Measurements from ENCODE around the gene TNNT3.

TNNT3 gene

GRCh38 chr11:1931341-1932104, 12.0 kb downstream of the TNNT3 start:
- H3K9me3 Mint-ChIP-seq, result no peaks in the 10 kb centered on the region

GRCh38 chr11:1932105-1932480, 12.6 kb downstream of the TNNT3 start:
- Mint-ChIP-seq H3K36me3 (ENCODE audit: low read depth) (no peaks in the 10 kb centered on the region), H3K4me1 (peaks cover 39% of the 10 kb centered on the region), H3K27ac (peak overlapping the region; percentile 95 to 98 (median 96)), H3K9me3 (no peaks in the 10 kb centered on the region), H3K27me3 (ENCODE audit: low read depth) (no peaks in the 10 kb centered on the region), H3K4me3 (peak overlapping the region in 2 of 3 experiments; percentile 8 to 40)
- TF ChIP-seq CTCF (IDR thresholded peaks at IDR 0.05; ENCODE audit: unreplicated experiment in 3 of 3), result no peak

More at GRCh38 chr11:1931341-1932104, 12.0 kb downstream of the TNNT3 start:
- no peak for TF ChIP-seq CTCF (IDR thresholded peaks at IDR 0.05; ENCODE audit: unreplicated experiment in 3 of 3)
- peak overlapping the region; percentile 8 to 40 (median 33) for H3K4me3 Mint-ChIP-seq
- peak overlapping the region; percentile 95 to 98 (median 96) for H3K27ac Mint-ChIP-seq
- no peaks in the 10 kb centered on the region for H3K36me3 Mint-ChIP-seq (ENCODE audit: low read depth)
- H3K27me3 Mint-ChIP-seq (ENCODE audit: low read depth), result no peaks in the 10 kb centered on the region
- H3K4me1 Mint-ChIP-seq, result peaks cover 42% of the 10 kb centered on the region

- no peaks in the 10 kb centered on the region for H3K36me3 Mint-ChIP-seq (ENCODE audit: low read depth)
- no peak for TF ChIP-seq CTCF (IDR thresholded peaks at IDR 0.05; ENCODE audit: unreplicated experiment in 3 of 3)
- H3K27ac Mint-ChIP-seq, result peak overlapping the region; percentile 95 to 98 (median 96)
- peaks cover 39% of the 10 kb centered on the region for H3K4me1 Mint-ChIP-seq
- H3K9me3 Mint-ChIP-seq, result no peaks in the 10 kb centered on the region
- H3K4me3 Mint-ChIP-seq, result peak overlapping the region in 1 of 3 experiments; percentile 52
- H3K27me3 Mint-ChIP-seq (ENCODE audit: low read depth), result no peaks in the 10 kb centered on the region
Observed at GRCh38 chr11:1932681-1933080, 13.2 kb downstream of the TNNT3 start.

- peaks cover 42% of the 10 kb centered on the region for H3K4me1 Mint-ChIP-seq
- H3K27me3 Mint-ChIP-seq (ENCODE audit: low read depth), result no peaks in the 10 kb centered on the region
- H3K36me3 Mint-ChIP-seq (ENCODE audit: low read depth), result no peaks in the 10 kb centered on the region
- TF ChIP-seq CTCF (IDR thresholded peaks at IDR 0.05; ENCODE audit: unreplicated experiment in 3 of 3), result no peak
- no peak overlapping the region for H3K4me3 Mint-ChIP-seq
- H3K27ac Mint-ChIP-seq, result peak overlapping the region; percentile 95 to 98 (median 96)
- H3K9me3 Mint-ChIP-seq, result no peaks in the 10 kb centered on the region
Observed at GRCh38 chr11:1933416-1934334, 14.2 kb downstream of the TNNT3 start.

GRCh38 chr11:1934335-1935155, 15.0 kb downstream of the TNNT3 start:
- no peaks in the 10 kb centered on the region for H3K9me3 Mint-ChIP-seq
- no peak overlapping the region for H3K4me3 Mint-ChIP-seq
- no peaks in the 10 kb centered on the region for H3K36me3 Mint-ChIP-seq (ENCODE audit: low read depth)
- peaks cover 50% of the 10 kb centered on the region for H3K4me1 Mint-ChIP-seq
- TF ChIP-seq CTCF (IDR thresholded peaks at IDR 0.05; ENCODE audit: unreplicated experiment in 3 of 3), result no peak
- H3K27ac Mint-ChIP-seq, result peak overlapping the region in 2 of 3 experiments; percentile 87 to 95
- H3K27me3 Mint-ChIP-seq (ENCODE audit: low read depth), result no peaks in the 10 kb centered on the region
